HepG2 (cell line): ENCODE results near the gene TMEM223. TPM values are rescaled to one million over a fixed set of nuclear protein-coding genes. Genes with fewer than 3 reads are reported as not detected.
A peak's percentile ranks its signal among the peaks of the same experiment; 100 is the strongest.

Experiments used
- ATAC-seq: fragments of 200-7000 bp; cut with Tn5 transposase; 3 replicates; pipeline ENCODE4 v1.9.1; 2020; ENCODE audit warnings: mild to moderate bottlenecking, moderate library complexity
- BruUV-seq: library from RNA; stranded (reverse); fragments of 400-500 nt; replicated peaks from 2 replicates; lab custom pipeline; 2021; lab: Mats Ljungman, UMichigan
- CTCF ChIA-PET: fragments of 300-600 bp; formaldehyde crosslinking; extraction: SDS; loops from one replicate; lab custom pipeline; 2021; ENCODE audit warnings: low total read pairs, inconsistent platforms, low intra/inter-chr PET ratio; lab: Yijun Ruan, JAX
- POLR2A ChIA-PET: fragments of 350-600 bp; sonication (Branson Sonifier 250); formaldehyde crosslinking; loops from one replicate; lab custom pipeline; 2020; ENCODE audit warnings: antibody characterized with exemption, inconsistent platforms; lab: Yijun Ruan, JAX
- DNase-seq: peaks from one replicate; pipeline ENCODE4 v3.0.0-alpha.2; 2015; ENCODE audit warnings: low spot score
- FAIRE-seq: peaks from 3 replicates; lab custom pipeline; 2011; peaks lifted over from hg19 to GRCh38; lab: Jason Lieb, UNC
- H2AFZ ChIP-seq: one replicate; pipeline ENCODE4 v1.6.1; 2011; ENCODE audit warnings: low read length, inconsistent platforms
- H3K27ac ChIP-seq: fragments of 300-600 bp; 3 replicates; pipeline ENCODE4 v1.8.0; 2011; ENCODE audit warnings: mixed run types, mild to moderate bottlenecking, mixed read lengths, low read length, inconsistent platforms; ENCODE audit not compliant: insufficient read depth; ENCODE audit errors: extremely low read length
- H3K27me3 ChIP-seq, 2 experiments: fragments of 200-600 bp in 1 of 2; 2 replicates in 1 of 2; 3 replicates in 1 of 2; pipeline versions ENCODE4 v1.6.0 to v1.8.0; 2011; ENCODE audit warnings: low read length in 2 of 2, mild to moderate bottlenecking in 2 of 2, moderate library complexity in 2 of 2, inconsistent platforms in 1 of 2; ENCODE audit not compliant: insufficient read depth in 2 of 2, control insufficient read depth in 1 of 2
- H3K36me3 ChIP-seq, 2 experiments: fragments of 200-600 bp in 1 of 2; replicated peaks in 1 of 2; 2 replicates in 1 of 2; 3 replicates in 1 of 2; pipeline versions ENCODE4 v1.5.1 to v1.8.0; 2011; ENCODE audit warnings: low read length in 2 of 2, inconsistent platforms in 1 of 2; ENCODE audit not compliant: insufficient read depth in 2 of 2, control insufficient read depth in 1 of 2
- H3K4me1 ChIP-seq: 2 replicates; pipeline ENCODE4 v1.5.1; 2012; ENCODE audit warnings: low read length, inconsistent platforms; ENCODE audit not compliant: insufficient read depth
- H3K4me2 ChIP-seq: 2 replicates; pipeline ENCODE4 v1.6.0; 2011; ENCODE audit warnings: low read depth, low read length, inconsistent platforms
- H3K4me3 ChIP-seq, 3 experiments: fragments of 200-600 bp in 1 of 3; sonication (generic), shearing (Covaris generic) in 1 of 3; replicated peaks in 1 of 3; 2 replicates each; pipeline ENCODE4 v1.5.1; 2011 to 2016; ENCODE audit warnings: low read length in 3 of 3, inconsistent platforms in 2 of 3, low read depth in 2 of 3, mild to moderate bottlenecking in 2 of 3, control low read depth in 1 of 3, mixed read lengths in 1 of 3; ENCODE audit not compliant: insufficient read depth in 1 of 3
- H3K79me2 ChIP-seq: one replicate; pipeline ENCODE4 v1.6.1; 2011; ENCODE audit warnings: low read length, inconsistent platforms; ENCODE audit not compliant: insufficient read depth
- H3K9ac ChIP-seq: 2 replicates; pipeline ENCODE4 v1.6.0; 2011; ENCODE audit warnings: mild to moderate bottlenecking, low read depth, low read length, inconsistent platforms; ENCODE audit not compliant: insufficient read depth
- H3K9me3 ChIP-seq: 2 replicates; pipeline ENCODE4 v1.5.1; 2012; ENCODE audit warnings: mild to moderate bottlenecking, low read length
- H4K20me1 ChIP-seq: 2 replicates; pipeline ENCODE4 v1.6.0; 2011; ENCODE audit warnings: inconsistent platforms, mild to moderate bottlenecking, low read length, moderate library complexity; ENCODE audit not compliant: insufficient read depth
- BCL6 ChIP-seq: IDR thresholded peaks from 2 replicates; pipeline ENCODE4 v1.6.1; 2016; ENCODE audit warnings: missing genetic modification reagents, missing compliant biosample characterization
- CCDC6 ChIP-seq: sonication (generic); formaldehyde crosslinking; IDR thresholded peaks from 2 replicates; pipeline ENCODE4 v1.8.1; 2022; ENCODE audit warnings: mild to moderate bottlenecking, missing genetic modification reagents, moderate library complexity
- KDM2A ChIP-seq: sonication (generic); formaldehyde crosslinking; IDR thresholded peaks from 2 replicates; pipeline ENCODE4 v1.4.0; 2020; ENCODE audit warnings: low read depth, missing genetic modification reagents, borderline replicate concordance
- MTERF4 ChIP-seq: sonication (generic); formaldehyde crosslinking; IDR thresholded peaks from 2 replicates; pipeline ENCODE4 v1.8.0; 2023; ENCODE audit warnings: mild to moderate bottlenecking, missing genetic modification reagents
- NCOA5 ChIP-seq: sonication (generic); formaldehyde crosslinking; IDR thresholded peaks from 2 replicates; pipeline ENCODE4 v1.4.0; 2020; ENCODE audit warnings: missing genetic modification reagents
- SKI ChIP-seq: fragments of 450-650 bp; IDR thresholded peaks from one replicate; pipeline ENCODE4 v1.6.1; 2018; ENCODE audit warnings: mild to moderate bottlenecking; ENCODE audit not compliant: partially characterized antibody
- SMAD3 ChIP-seq: sonication (generic); formaldehyde crosslinking; IDR thresholded peaks from 2 replicates; pipeline ENCODE4 v1.4.0; 2020; ENCODE audit warnings: missing genetic modification reagents
- TBP ChIP-seq: sonication (generic); formaldehyde crosslinking; IDR thresholded peaks from 2 replicates; pipeline ENCODE4 v1.5.0; 2020; ENCODE audit warnings: missing genetic modification reagents
- TP53 ChIP-seq: sonication (generic); formaldehyde crosslinking; conservative IDR thresholded peaks from 2 replicates; pipeline ENCODE4 v1.4.0; 2020; ENCODE audit warnings: missing genetic modification reagents
- YEATS4 ChIP-seq: sonication (generic); formaldehyde crosslinking; IDR thresholded peaks from 2 replicates; pipeline ENCODE4 v1.4.0; 2020; ENCODE audit warnings: missing genetic modification reagents, borderline replicate concordance
- ZBTB7A ChIP-seq: sonication (generic); formaldehyde crosslinking; IDR thresholded peaks from 2 replicates; pipeline ENCODE4 v1.8.0; 2022; ENCODE audit warnings: mild to moderate bottlenecking, missing genetic modification reagents
- ZC3H13 ChIP-seq: sonication (generic); formaldehyde crosslinking; IDR thresholded peaks from 2 replicates; pipeline ENCODE4 v1.8.1; 2023; ENCODE audit warnings: mild to moderate bottlenecking, missing genetic modification reagents, moderate library complexity
- ZFP41 ChIP-seq: sonication (generic); formaldehyde crosslinking; IDR thresholded peaks from 2 replicates; pipeline ENCODE4 v1.4.0; 2020; ENCODE audit warnings: mild to moderate bottlenecking, missing genetic modification reagents, borderline replicate concordance
- ZNF121 ChIP-seq: sonication (generic); formaldehyde crosslinking; IDR thresholded peaks from 2 replicates; pipeline ENCODE4 v1.5.0; 2020; ENCODE audit warnings: mild to moderate bottlenecking, missing genetic modification reagents
- ZNF225 ChIP-seq: sonication (generic); formaldehyde crosslinking; IDR thresholded peaks from 2 replicates; pipeline ENCODE4 v1.4.0; 2020; ENCODE audit warnings: mild to moderate bottlenecking, missing genetic modification reagents
- ZNF552 ChIP-seq: sonication (generic); formaldehyde crosslinking; IDR thresholded peaks from 2 replicates; pipeline ENCODE4 v1.9.0; 2022; ENCODE audit warnings: missing genetic modification reagents, mild to moderate bottlenecking, borderline replicate concordance
- ZNF781 ChIP-seq: sonication (generic); formaldehyde crosslinking; IDR thresholded peaks from 2 replicates; pipeline ENCODE4 v1.5.1; 2020; ENCODE audit warnings: borderline replicate concordance, mild to moderate bottlenecking, missing genetic modification reagents; ENCODE audit errors: not compliant biosample characterization
- WGBS: methylation state at CpG from one replicate; pipeline ENCODE4 v1.1.6; 2017; ENCODE audit warnings: low lambda C conversion rate; 5-methylcytosine and 5-hydroxymethylcytosine counted together
- in situ Hi-C: cut with HindIII; loops from 2 replicates; pipeline ENCODE4 v1.10.0; 2017; ENCODE audit warnings: low pct_unique_long_range_greater_than_20kb; ENCODE audit not compliant: extremely low pct_ligation_motif_present
- intact Hi-C: fragments of 100-400 bp; cut with micrococcal nuclease; formaldehyde crosslinking; loops from one replicate; pipeline ENCODE4 v1.10.0; 2022; ENCODE audit not compliant: unreplicated experiment
- polyA plus RNA-seq, 8 experiments: library from polyadenylated mRNA; depleted of rRNA in 3 of 8; stranded (reverse) in 7 of 8; unstranded in 1 of 8; fragments of >200 nt; fragmentation: Illumina TruSeq in 4 of 8; extraction: Trizol in 4 of 8; gene quantifications; 2 replicates each; pipeline versions ENCODE4 v1.2.1 to v1.2.3, GENCODE V29; 2011 to 2016; ENCODE audit warnings: low read depth in 4 of 8, missing spikeins in 1 of 8, mixed read lengths in 1 of 8; ENCODE audit not compliant: insufficient read depth in 1 of 8
- total RNA-seq, 5 experiments: library from RNA; depleted of rRNA; stranded (reverse); fragments of >200 nt; fragmentation: Illumina TruSeq; extraction: Trizol; gene quantifications; 2 replicates each; pipeline ENCODE4 v1.2.3, GENCODE V29; 2016; ENCODE audit warnings: low read depth in 1 of 5
- TF ChIP-seq, protein P1 (sequence below): sonication (generic); formaldehyde crosslinking; IDR thresholded peaks from 2 replicates; pipeline ENCODE4 v1.5.0; 2020; ENCODE audit warnings: missing genetic modification reagents
- TF ChIP-seq, protein P2 (sequence below): sonication (generic); formaldehyde crosslinking; IDR thresholded peaks from 2 replicates; pipeline ENCODE4 v1.8.1; 2023; ENCODE audit warnings: missing genetic modification reagents, inconsistent platforms, borderline replicate concordance

TMEM223 gene
- total and polyA plus RNA-seq, 2 of the 13 experiments (the other 11 are each of a cell fraction or from before 2014, with no cell fraction given) = 19.5 to 24.9 TPM

DNA sequence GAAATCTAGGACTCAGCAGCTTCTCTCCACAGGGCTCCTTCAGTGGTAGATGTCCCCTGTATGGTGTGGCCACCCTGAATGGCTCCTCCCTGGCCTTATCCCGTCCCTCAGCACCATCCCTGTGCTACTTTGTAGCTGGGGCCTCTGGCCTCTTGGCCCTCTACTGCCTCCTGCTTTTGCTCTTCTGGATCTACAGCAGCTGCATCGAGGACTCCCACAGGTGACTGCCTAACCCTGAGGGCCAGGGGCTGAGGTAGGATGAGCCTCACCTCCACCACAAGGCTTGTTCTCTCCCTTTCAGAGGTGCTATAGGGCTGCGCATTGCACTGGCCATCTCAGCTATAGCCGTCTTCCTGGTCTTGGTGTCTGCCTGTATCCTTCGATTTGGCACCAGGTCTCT lies 2.8 kb downstream of the TMEM223 start (continued):
- TF ChIP-seq, protein P1, sequence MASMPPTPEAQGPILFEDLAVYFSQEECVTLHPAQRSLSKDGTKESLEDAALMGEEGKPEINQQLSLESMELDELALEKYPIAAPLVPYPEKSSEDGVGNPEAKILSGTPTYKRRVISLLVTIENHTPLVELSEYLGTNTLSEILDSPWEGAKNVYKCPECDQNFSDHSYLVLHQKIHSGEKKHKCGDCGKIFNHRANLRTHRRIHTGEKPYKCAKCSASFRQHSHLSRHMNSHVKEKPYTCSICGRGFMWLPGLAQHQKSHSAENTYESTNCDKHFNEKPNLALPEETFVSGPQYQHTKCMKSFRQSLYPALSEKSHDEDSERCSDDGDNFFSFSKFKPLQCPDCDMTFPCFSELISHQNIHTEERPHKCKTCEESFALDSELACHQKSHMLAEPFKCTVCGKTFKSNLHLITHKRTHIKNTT (CRISPR knock-in tag) = no peak
- TF ChIP-seq ZFP41 (CRISPR knock-in tag) = no peak
- TF ChIP-seq ZC3H13 (CRISPR knock-in tag) = peak; percentile 6; the same call in 1 of the 2 replicates
- TF ChIP-seq, protein P2, sequence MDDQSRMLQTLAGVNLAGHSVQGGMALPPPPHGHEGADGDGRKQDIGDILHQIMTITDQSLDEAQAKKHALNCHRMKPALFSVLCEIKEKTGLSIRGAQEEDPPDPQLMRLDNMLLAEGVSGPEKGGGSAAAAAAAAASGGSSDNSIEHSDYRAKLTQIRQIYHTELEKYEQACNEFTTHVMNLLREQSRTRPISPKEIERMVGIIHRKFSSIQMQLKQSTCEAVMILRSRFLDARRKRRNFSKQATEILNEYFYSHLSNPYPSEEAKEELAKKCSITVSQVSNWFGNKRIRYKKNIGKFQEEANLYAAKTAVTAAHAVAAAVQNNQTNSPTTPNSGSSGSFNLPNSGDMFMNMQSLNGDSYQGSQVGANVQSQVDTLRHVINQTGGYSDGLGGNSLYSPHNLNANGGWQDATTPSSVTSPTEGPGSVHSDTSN (CRISPR knock-in tag) = no peak
- no peak for TF ChIP-seq KDM2A (CRISPR knock-in tag)
- TF ChIP-seq, all 625 proteins: peak for 3

DNA sequence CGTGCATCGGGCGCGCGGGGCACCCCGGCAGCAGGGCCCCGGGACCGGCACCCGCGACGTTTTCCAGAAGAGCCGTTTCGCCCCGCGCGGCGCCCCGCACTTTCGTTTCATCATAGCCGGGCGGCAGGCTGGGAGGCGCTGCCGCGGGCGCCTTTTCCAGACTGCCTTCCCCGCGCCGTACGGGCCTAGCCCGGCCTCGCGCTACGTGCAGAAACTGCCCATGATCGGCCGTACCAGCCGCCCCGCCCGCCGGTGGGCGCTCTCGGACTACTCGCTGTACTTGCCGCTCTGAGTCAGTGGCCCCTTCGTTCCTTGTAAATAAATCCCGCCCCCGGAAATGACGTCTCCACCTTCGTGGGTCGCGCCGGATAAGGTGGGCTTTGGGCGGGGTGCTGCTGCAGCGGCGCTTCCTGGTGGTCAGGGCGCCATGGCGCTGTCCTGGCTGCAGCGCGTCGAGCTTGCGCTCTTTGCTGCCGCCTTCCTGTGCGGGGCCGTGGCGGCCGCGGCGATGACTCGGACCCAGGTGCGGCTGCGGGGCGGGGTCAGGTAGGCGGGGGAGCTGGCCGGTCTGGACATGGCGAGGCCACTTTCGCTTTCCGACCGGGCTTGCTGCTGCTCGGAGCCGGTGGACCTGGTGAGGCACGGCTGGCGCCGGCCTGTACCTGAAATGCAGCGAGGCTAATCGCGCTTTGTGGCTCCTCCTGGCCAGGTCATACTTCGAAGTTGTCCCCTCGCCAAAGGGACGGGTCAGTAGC lies 4.6 kb downstream of the TMEM223 start, which contains the start of gene TMEM179B:
TMEM179B (plus strand) TSS at position 398 of the 755 bp plus-strand sequence; CDS start at position 428, 30 bp downstream.
- no peak within 1 kb of the TSS for H2AFZ ChIP-seq
- H3K4me3 ChIP-seq = peak within 1 kb of the TSS; percentile 65 to 88 (median 81)
- 0% methylated on average over 3 of the region's 88 CpGs for WGBS
- peak; percentile 64 for FAIRE-seq
- peak within 1 kb of the TSS; percentile 89 for H3K9ac ChIP-seq
- no peaks in the 10 kb centered on the region for H3K9me3 ChIP-seq
- in situ Hi-C loops (loop anchor here (5.0 kb wide), 2 partner anchors 45 to 90 kb away; partner anchors contain the start of genes STX5 and TEX54), intact Hi-C loops (loop anchor here (2.0 kb wide), 5 partner anchors 18 to 94 kb away; partner anchors contain the start of genes NXF1, SLC3A2 and TTC9C)
- ChIA-PET POLR2A (interaction anchor here (0.7 to 9.1 kb wide), 28 partner anchors 10 to 196 kb away, joined by 3 to 201 read pairs (median 5); partner anchors contain the start of genes C11orf98, CSKMT, HNRNPUL2 and NXF1), CTCF (interaction anchor here (0.6 to 2.6 kb wide), 3 partner anchors 54 to 84 kb away, joined by 3 to 25 read pairs (median 13); no protein-coding TSS in a partner anchor)
- no TSS peak for BruUV-seq
- H3K79me2 ChIP-seq = peaks cover 31% of the 10 kb centered on the region
- ATAC-seq = peak; percentile 77
- H3K27ac ChIP-seq = peak within 1 kb of the TSS; percentile 79
- H3K36me3 ChIP-seq = peaks cover 10 to 24% of the 10 kb centered on the region in 2 experiments
- no peaks in the 10 kb centered on the region; a peak in 1 of 5 replicates for H3K27me3 ChIP-seq
- H3K4me2 ChIP-seq = peak within 1 kb of the TSS; percentile 67
- DNase-seq = peak; percentile 96
- H3K4me1 ChIP-seq = peaks cover 45% of the 10 kb centered on the region
- H4K20me1 ChIP-seq = no peaks in the 10 kb centered on the region
- TF ChIP-seq TBP (peak; percentile 28; the same call in 1 of the 2 replicates), ZNF781 (CRISPR knock-in tag) (peak; percentile 87), ZBTB7A (CRISPR knock-in tag) (peak; percentile 86), TP53 (CRISPR knock-in tag) (0 out of 2 replicates have a peak, but pooled peaks have one; percentile 61), BCL6 (CRISPR knock-in tag) (peak; percentile 61; the same call in 1 of the 2 replicates), ZNF552 (CRISPR knock-in tag) (0 out of 2 replicates have a peak, but pooled peaks have one; percentile 34), CCDC6 (peak; percentile 97), ZNF121 (CRISPR knock-in tag) (no peak; the same call in 1 of the 2 replicates), SKI (no peak), NCOA5 (CRISPR knock-in tag) (no peak), SMAD3 (CRISPR knock-in tag) (peak; percentile 42; the same call in 1 of the 2 replicates), MTERF4 (CRISPR knock-in tag) (peak; percentile 94), YEATS4 (CRISPR knock-in tag) (peak; percentile 89), ZNF225 (CRISPR knock-in tag) (peak; percentile 31; the same call in 1 of the 2 replicates)
